HL-60 (cell line): Measurements from ENCODE around the gene P3H3.

ENCODE experiments used
- DNase-seq, 2 experiments: peaks; one replicate each; pipeline ENCODE4 v3.0.0-alpha.2; 2010 to 2020; ENCODE audit warnings: low read depth in 1 of 2, low spot score in 1 of 2
- H3K27ac ChIP-seq: fragments of 250-450 bp; sonication (Bioruptor Pico); replicated peaks from 2 replicates; pipeline ENCODE4 v1.5.1; 2020; ENCODE audit warnings: mild to moderate bottlenecking, moderate library complexity
- H3K27me3 ChIP-seq: fragments of 250-450 bp; sonication (Bioruptor Pico); 2 replicates; pipeline ENCODE4 v1.5.1; 2021; ENCODE audit warnings: mild to moderate bottlenecking, moderate library complexity; ENCODE audit not compliant: insufficient read depth, poor library complexity, severe bottlenecking
- H3K4me3 ChIP-seq: replicated peaks from 2 replicates; pipeline ENCODE4 v1.5.1; 2011; ENCODE audit warnings: mild to moderate bottlenecking, control low read depth, low read length; ENCODE audit not compliant: insufficient read depth
- GABPA ChIP-seq: IDR thresholded peaks from 2 replicates; pipeline ENCODE4 v1.6.1; 2012; ENCODE audit warnings: low read depth
- POLR2AphosphoS5 ChIP-seq: IDR thresholded peaks from 2 replicates; pipeline ENCODE4 v1.6.1; 2012; ENCODE audit warnings: low read depth
- SPI1 ChIP-seq: IDR thresholded peaks from 2 replicates; pipeline ENCODE4 v1.6.1; 2012; ENCODE audit warnings: low read depth, mild to moderate bottlenecking, borderline replicate concordance
- TF ChIP-seq, protein P1 (sequence below): IDR thresholded peaks from 2 replicates; pipeline ENCODE4 v1.6.1; 2012; ENCODE audit warnings: low read depth; ENCODE audit not compliant: insufficient replicate concordance
- TF ChIP-seq, protein P2 (sequence below): IDR thresholded peaks from one replicate; pipeline ENCODE4 v1.5.1; 2011; ENCODE audit warnings: low read length, control low read depth, inconsistent platforms; ENCODE audit not compliant: insufficient read depth

P3H3 gene

DNA sequence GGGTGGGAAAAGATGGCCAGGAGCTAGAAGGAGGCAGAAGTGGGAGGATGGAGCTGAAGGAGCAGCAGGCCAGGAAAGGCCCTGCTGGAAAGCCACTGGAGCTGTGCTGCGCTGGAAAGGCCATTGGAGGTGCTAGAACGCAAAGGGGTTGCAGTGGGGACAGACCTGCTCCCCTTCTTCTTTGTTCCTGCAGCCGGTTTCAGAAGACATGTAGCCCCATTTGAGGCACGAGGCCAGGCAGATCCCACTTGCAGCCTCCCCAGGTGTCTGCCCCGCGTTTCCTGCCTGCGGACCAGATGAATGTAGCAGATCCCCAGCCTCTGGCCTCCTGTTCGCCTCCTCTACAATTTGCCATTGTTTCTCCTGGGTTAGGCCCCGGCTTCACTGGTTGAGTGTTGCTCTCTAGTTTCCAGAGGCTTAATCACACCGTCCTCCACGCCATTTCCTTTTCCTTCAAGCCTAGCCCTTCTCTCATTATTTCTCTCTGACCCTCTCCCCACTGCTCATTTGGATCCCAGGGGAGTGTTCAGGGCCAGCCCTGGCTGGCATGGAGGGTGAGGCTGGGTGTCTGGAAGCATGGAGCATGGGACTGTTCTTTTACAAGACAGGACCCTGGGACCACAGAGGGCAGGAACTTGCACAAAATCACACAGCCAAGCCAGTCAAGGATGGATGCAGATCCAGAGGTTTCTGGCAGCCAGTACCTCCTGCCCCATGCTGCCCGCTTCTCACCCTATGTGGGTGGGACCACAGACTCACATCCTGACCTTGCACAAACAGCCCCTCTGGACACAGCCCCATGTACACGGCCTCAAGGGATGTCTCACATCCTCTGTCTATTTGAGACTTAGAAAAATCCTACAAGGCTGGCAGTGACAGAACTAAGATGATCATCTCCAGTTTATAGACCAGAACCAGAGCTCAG lies 8.8 kb upstream of the P3H3 start:
- H3K27me3 ChIP-seq, result peaks cover 11% of the 10 kb centered on the region
- TF ChIP-seq, protein P1, sequence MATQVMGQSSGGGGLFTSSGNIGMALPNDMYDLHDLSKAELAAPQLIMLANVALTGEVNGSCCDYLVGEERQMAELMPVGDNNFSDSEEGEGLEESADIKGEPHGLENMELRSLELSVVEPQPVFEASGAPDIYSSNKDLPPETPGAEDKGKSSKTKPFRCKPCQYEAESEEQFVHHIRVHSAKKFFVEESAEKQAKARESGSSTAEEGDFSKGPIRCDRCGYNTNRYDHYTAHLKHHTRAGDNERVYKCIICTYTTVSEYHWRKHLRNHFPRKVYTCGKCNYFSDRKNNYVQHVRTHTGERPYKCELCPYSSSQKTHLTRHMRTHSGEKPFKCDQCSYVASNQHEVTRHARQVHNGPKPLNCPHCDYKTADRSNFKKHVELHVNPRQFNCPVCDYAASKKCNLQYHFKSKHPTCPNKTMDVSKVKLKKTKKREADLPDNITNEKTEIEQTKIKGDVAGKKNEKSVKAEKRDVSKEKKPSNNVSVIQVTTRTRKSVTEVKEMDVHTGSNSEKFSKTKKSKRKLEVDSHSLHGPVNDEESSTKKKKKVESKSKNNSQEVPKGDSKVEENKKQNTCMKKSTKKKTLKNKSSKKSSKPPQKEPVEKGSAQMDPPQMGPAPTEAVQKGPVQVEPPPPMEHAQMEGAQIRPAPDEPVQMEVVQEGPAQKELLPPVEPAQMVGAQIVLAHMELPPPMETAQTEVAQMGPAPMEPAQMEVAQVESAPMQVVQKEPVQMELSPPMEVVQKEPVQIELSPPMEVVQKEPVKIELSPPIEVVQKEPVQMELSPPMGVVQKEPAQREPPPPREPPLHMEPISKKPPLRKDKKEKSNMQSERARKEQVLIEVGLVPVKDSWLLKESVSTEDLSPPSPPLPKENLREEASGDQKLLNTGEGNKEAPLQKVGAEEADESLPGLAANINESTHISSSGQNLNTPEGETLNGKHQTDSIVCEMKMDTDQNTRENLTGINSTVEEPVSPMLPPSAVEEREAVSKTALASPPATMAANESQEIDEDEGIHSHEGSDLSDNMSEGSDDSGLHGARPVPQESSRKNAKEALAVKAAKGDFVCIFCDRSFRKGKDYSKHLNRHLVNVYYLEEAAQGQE, result no peak
- TF ChIP-seq, protein P2, sequence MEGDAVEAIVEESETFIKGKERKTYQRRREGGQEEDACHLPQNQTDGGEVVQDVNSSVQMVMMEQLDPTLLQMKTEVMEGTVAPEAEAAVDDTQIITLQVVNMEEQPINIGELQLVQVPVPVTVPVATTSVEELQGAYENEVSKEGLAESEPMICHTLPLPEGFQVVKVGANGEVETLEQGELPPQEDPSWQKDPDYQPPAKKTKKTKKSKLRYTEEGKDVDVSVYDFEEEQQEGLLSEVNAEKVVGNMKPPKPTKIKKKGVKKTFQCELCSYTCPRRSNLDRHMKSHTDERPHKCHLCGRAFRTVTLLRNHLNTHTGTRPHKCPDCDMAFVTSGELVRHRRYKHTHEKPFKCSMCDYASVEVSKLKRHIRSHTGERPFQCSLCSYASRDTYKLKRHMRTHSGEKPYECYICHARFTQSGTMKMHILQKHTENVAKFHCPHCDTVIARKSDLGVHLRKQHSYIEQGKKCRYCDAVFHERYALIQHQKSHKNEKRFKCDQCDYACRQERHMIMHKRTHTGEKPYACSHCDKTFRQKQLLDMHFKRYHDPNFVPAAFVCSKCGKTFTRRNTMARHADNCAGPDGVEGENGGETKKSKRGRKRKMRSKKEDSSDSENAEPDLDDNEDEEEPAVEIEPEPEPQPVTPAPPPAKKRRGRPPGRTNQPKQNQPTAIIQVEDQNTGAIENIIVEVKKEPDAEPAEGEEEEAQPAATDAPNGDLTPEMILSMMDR, result no peak
- TF ChIP-seq POLR2AphosphoS5 (no peak), SPI1 (no peak), GABPA (no peak)
- H3K4me3 ChIP-seq, result no peak overlapping the region
- no peak for DNase-seq
- H3K27ac ChIP-seq, result no peak overlapping the region

DNA sequence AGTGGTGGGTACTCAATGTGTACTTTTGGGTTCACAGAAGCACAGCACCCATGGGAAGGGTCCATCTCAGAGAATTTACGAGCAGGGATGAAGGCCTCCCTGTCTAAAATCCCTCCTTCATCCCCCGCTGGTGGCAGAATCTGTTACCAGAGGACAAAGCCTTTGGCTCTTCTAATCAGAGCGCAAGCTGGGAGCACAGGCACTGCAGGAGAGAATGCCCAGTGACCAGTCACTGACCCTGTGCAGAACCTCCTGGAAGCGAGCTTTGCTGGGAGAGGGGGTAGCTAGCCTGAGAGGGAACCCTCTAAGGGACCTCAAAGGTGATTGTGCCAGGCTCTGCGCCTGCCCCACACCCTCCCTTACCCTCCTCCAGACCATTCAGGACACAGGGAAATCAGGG lies 8.0 kb upstream of the P3H3 start:
- TF ChIP-seq POLR2AphosphoS5, result no peak
- TF ChIP-seq, protein P2, result no peak
- no peak for TF ChIP-seq SPI1
- TF ChIP-seq, protein P1, result no peak
- no peak for TF ChIP-seq GABPA
- no peak for DNase-seq
- H3K27ac ChIP-seq, result no peak overlapping the region

GRCh38 chr12:6821591-6822425 lies 6.4 kb upstream of the P3H3 start, which contains the start of gene GPR162:
TSS of gene GPR162 (plus strand) at chr12:6821821. CDS start at chr12:6823899, 2,078 bp downstream.
- TF ChIP-seq, protein P2, result no peak
- TF ChIP-seq GABPA, result no peak
- TF ChIP-seq SPI1, result no peak
- TF ChIP-seq, protein P1, result no peak
- no peak for TF ChIP-seq POLR2AphosphoS5
- peaks cover 15% of the 10 kb centered on the region for H3K27me3 ChIP-seq
- no peak within 1 kb of the TSS for H3K27ac ChIP-seq
- DNase-seq, result peak in 1 of 2 experiments; percentile 59
- H3K4me3 ChIP-seq, result peak within 1 kb of the TSS; percentile 39

More for the DNA sequence above, 8.0 kb upstream of the P3H3 start:
- Histone ChIP-seq H3K27me3 (peaks cover 12% of the 10 kb centered on the region), H3K4me3 (no peak overlapping the region)
